ENCODE measurements around the gene CSTPP1.
"Not testable (repeated sequence)": the region's sequence is repeated elsewhere in the genome, so short reads cannot be mapped to it uniquely, and the experiment has no call there.

Gene CSTPP1

DNA sequence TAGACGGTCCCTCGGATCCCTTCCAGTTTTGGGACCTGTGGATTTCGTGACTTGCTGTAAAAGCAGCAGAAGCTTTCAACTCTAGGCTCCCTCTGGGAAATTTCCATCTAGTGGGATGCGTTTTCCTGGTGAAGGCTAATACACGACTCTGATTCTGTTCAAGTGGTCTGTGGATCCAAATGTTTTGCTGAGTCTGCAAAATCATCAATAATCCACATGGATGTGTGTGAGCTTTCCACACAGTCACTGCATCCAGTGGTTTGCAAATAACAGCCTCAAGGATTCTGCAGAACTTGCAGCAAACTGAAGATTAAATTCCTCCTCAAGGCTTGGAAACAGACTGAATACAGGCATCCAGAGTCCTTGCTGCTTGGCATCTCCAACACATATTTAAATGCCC, 266.0 kb downstream of the CSTPP1 start:
- no peak for DNase-seq (ENCODE audit: low read depth, low spot score)

DNA sequence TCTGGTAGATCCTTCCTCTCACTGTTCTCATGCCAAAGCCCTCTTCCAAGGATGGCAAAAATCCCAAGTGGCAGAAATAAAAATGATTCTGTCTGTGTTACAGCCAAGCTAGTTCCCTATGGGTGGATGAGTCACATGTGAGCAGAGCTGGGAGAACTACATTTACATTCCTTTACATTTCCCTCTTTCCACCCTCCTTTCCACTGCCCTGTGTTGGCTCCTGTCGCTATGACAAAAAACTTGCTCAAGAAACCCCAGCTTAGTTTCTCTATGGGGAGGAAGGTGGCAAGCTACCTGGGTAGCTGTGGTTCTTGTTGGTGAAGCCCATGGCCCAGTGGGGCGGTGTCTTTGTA, 268.1 kb downstream of the CSTPP1 start:
- DNase-seq (ENCODE audit: low read depth, low spot score) = no peak

DNA sequence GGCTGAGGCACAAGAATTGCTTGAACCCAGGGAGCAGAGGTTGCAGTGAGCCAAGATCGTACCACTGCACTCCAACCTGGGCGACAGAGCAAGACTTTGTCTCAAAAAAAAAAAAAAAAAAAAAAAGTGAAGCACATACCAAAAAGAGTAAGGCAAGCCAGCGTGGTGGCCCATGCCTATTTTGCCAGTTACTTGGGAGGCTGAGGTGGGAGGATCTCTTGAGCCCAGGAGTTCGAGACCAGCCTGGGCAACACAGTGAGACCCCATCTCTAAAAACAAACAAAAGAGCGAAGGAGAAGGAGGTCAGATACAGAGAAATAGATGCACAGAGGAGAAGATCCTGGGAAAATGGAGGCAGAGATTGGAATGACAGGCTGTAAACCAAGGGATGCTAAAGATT, 270.0 kb downstream of the CSTPP1 start:
- not testable (repeated sequence) for DNase-seq (ENCODE audit: low read depth, low spot score)

DNA sequence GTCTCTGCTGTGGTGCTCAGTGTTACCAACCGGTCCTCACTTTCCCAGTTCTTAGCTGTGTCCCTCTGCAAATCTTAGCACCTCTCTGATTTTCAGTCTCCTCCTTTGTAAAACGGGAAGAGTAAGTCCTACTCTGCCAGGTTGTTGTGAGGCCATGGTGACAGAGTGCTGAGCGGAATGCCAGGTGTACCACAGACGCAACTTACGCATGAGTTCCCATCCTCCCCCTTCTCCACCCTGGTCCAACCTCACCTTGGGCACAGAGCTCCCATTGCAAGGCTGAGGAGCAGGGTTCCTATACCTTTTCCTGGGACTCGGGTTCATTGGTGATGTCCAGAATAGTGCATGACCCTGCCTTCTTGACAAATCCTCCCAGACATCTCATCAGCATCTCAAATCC, 270.9 kb downstream of the CSTPP1 start:
- DNase-seq (ENCODE audit: low read depth, low spot score) = no peak

DNA sequence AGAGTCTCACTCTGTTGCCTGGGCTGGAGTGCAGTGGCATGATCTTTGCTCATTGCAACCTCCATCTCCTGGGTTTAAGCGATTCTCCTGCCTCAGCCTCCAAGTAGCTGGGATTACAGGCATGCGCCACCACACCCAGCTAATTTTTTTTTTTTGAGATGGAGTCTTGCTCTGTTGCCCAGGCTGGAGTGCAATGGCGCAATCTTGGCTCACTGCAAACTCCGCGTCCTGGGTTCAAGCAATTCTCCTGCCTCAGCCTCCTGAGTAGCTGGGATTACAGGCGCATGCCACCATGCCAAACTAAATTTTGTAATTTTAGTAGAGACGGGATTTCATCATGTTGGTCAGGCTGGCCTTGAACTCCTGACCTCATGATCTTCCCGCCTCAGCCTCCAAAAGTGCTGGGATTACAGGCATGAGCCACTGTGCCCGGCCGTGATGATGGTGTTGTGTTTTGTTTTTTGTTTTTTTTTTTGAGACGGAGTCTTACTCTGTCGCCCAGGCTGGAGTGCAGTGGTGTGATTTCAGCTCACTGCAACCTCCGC, 271.5 kb downstream of the CSTPP1 start:
- DNase-seq (ENCODE audit: low read depth, low spot score) = not testable (repeated sequence)

DNA sequence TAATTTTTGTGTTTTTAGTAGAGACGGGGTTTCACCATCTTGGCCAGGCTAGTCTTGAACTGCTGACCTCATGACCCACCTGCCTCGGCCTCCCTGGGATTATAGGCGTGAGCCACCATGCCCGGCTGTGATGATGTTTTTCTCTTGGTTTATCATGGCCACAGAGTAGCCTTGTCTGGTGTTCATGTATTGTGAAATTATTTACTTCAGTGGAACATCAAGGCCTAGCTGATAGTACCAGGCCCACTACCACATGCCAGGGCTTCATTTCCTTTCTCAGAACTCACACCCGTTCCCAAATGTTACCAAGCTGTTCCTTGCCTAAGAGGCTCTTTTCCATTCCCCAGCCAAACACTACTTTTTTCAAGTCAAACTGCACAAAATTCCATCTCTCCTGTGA, 272.1 kb downstream of the CSTPP1 start:
- no peak for DNase-seq (ENCODE audit: low read depth, low spot score)
